Neutrophil (primary cell): ENCODE results near the gene TTC38.
A peak's percentile ranks its signal among the peaks of the same experiment; 100 is the strongest.

ENCODE experiments used
- H3K27ac ChIP-seq: fragments of 200-600 bp; sonication (generic); 2 replicates; pipeline ENCODE4 v1.5.1; 2016; ENCODE audit warnings: mild to moderate bottlenecking, moderate library complexity
- H3K27me3 ChIP-seq: fragments of 200-600 bp; sonication (generic); 2 replicates; pipeline ENCODE4 v1.6.0; 2016; ENCODE audit warnings: mild to moderate bottlenecking
- H3K36me3 ChIP-seq: fragments of 200-600 bp; sonication (generic); 2 replicates; pipeline ENCODE4 v1.5.1; 2017
- H3K4me1 ChIP-seq, 2 experiments: fragments of 200-600 bp in 1 of 2; sonication (generic) in 1 of 2; 1 replicate in 1 of 2; 2 replicates in 1 of 2; pipeline versions ENCODE4 v1.5.1 to v1.6.1; 2013 to 2016; ENCODE audit warnings: low read depth in 1 of 2, low read length in 1 of 2, mild to moderate bottlenecking in 1 of 2, moderate library complexity in 1 of 2; ENCODE audit not compliant: control insufficient read depth in 1 of 2, insufficient read depth in 1 of 2
- H3K4me3 ChIP-seq, 2 experiments: fragments of 200-600 bp in 1 of 2; sonication (generic) in 1 of 2; 1 replicate in 1 of 2; 2 replicates in 1 of 2; pipeline ENCODE4 v1.5.1; 2013 to 2016; ENCODE audit warnings: low read depth in 1 of 2, low read length in 1 of 2, mild to moderate bottlenecking in 1 of 2, moderate library complexity in 1 of 2
- H3K9me3 ChIP-seq: fragments of 200-600 bp; sonication (generic); 2 replicates; pipeline ENCODE4 v1.5.1; 2016
- CTCF ChIP-seq: fragments of 200-600 bp; sonication (generic); IDR thresholded peaks from 2 replicates; pipeline ENCODE4 v1.5.1; 2016; ENCODE audit warnings: antibody characterized with exemption

TTC38 gene

DNA sequence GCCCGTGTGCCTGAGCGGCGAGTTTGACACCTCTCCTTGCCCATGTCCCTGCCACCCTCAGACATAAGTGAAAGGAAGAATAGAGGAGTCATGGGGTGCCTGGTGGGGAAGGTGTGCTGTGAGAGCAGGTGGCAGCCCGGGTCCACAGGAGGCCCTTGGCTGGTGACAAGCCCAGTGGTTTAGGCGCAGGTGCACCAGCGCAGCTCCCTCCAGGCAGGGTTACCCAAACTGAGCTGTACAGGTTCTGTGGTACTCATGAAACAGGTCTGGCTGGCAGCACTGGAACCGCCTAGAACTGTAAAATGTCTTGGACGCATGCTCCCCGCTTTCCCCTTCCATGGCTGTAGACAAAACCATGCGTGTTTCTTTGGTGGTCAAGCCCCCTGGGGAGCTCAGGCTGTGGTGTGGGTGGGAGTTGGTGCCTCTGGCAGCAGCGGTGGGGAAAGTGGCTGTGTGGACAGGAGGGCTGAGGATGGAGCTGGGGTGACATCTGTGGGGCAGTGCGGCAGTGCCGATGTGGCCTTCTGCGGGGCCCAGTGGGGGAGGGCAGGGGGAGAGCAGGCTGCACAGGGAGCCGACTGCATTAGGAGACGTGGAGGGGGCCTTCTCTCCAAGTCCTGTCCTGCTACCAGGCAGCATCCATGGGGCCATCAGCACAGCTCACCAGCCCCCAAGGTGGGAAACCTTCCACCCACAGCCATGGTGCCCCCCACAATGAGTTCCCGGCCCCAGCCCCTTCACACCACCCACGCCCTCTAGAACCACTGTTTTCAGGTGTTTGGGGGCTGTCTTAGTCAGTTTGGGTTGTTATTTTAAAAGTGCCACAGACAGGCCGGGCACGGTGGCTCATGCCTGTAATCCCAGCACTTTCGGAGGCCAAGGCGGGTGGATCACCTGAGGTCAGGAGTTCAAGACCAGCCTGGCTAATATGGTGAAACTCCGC lies 23.3 kb downstream of the TTC38 start:
- TF ChIP-seq CTCF, result no peak
- Histone ChIP-seq H3K27me3 (no peaks in the 10 kb centered on the region), H3K4me3 (no peak overlapping the region), H3K4me1 (peaks cover 36 to 45% of the 10 kb centered on the region in 2 experiments), H3K36me3 (peaks cover 47% of the 10 kb centered on the region), H3K27ac (no peak overlapping the region), H3K9me3 (no peaks in the 10 kb centered on the region)

DNA sequence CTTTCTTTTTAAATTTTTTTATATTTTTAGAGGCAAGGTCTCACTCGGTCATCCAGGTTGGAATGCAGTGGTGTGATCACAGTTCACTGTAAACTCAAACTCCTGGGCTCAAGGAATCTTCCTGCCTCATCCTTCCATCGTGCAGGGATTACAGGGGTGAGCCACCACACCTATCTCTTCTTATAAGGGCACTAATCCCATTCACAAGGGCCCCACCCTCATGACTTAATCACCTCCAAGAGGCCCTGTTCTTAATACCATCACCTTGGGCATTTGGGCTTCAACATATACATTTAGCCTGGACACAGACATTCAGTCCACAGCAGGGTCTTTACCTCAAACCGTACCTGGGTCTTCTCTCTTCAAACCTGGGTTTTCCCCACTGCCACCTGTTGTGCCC lies 24.4 kb downstream of the TTC38 start:
- no peak overlapping the region for H3K4me3 ChIP-seq
- no peak overlapping the region for H3K27ac ChIP-seq
- H3K36me3 ChIP-seq, result peaks cover 44% of the 10 kb centered on the region
- no peaks in the 10 kb centered on the region for H3K27me3 ChIP-seq
- no peaks in the 10 kb centered on the region for H3K9me3 ChIP-seq
- H3K4me1 ChIP-seq, result peaks cover 37 to 46% of the 10 kb centered on the region in 2 experiments
- no peak for TF ChIP-seq CTCF

DNA sequence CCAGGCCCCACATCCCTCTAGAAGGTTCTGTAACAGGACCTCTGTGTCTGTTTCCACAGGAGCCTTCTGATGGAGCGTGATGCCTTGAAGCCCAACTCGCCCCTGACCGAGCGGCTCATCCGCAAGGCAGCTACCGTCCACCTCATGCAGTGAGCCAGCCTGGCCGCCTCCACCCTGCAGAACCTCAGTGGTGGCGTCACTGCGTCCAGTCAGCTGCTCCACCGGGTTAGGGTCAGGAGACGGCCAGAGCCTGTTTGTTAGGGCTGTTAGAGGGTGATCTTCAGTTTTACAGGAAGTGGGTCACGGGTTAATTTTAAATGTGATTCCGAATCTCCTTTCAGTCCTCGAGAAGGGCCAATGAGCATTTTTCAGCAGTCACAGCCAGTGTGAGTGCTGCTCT lies 24.9 kb downstream of the TTC38 start:
- Histone ChIP-seq H3K36me3 (peaks cover 44% of the 10 kb centered on the region), H3K27ac (no peak overlapping the region)

GRCh38 chr22:46293577-46294260 lies 25.9 kb downstream of the TTC38 start:
- TF ChIP-seq CTCF, result no peak
- H3K36me3 ChIP-seq, result peaks cover 44% of the 10 kb centered on the region
- H3K4me3 ChIP-seq, result no peak overlapping the region
- H3K27ac ChIP-seq, result no peak overlapping the region
- H3K4me1 ChIP-seq, result peaks cover 27 to 33% of the 10 kb centered on the region in 2 experiments
- H3K9me3 ChIP-seq, result no peaks in the 10 kb centered on the region
- no peaks in the 10 kb centered on the region for H3K27me3 ChIP-seq

More for the DNA sequence above, 24.9 kb downstream of the TTC38 start:
- Histone ChIP-seq H3K4me1 (peaks cover 37 to 43% of the 10 kb centered on the region in 2 experiments), H3K27me3 (no peaks in the 10 kb centered on the region), H3K9me3 (no peaks in the 10 kb centered on the region), H3K4me3 (no peak overlapping the region)
- TF ChIP-seq CTCF, result no peak

- Histone ChIP-seq H3K4me3 (no peak overlapping the region), H3K36me3 (peaks cover 38% of the 10 kb centered on the region), H3K4me1 (peaks cover 23 to 25% of the 10 kb centered on the region in 2 experiments), H3K27ac (peak overlapping the region; percentile 92), H3K9me3 (no peaks in the 10 kb centered on the region), H3K27me3 (no peaks in the 10 kb centered on the region)
- no peak for TF ChIP-seq CTCF
Measured at GRCh38 chr22:46294784-46295183, 27.0 kb downstream of the TTC38 start.
